IMR-90 (cell line): Measurements from ENCODE around the gene MED12. TPM values are rescaled to one million over a fixed set of nuclear protein-coding genes. Genes with fewer than 3 reads are reported as not detected.

Experiments used
- ATAC-seq: fragments of 200-7000 bp; cut with Tn5 transposase; 2 replicates; pipeline ENCODE4 v1.9.1; 2020; ENCODE audit warnings: low read depth, mild to moderate bottlenecking, moderate library complexity
- BruUV-seq: library from RNA; stranded (reverse); fragments of 400-500 nt; replicated peaks from 2 replicates; lab custom pipeline; 2021; lab: Mats Ljungman, UMichigan
- CTCF ChIA-PET: fragments of 300-600 bp; formaldehyde crosslinking; extraction: SDS; loops from one replicate; lab custom pipeline; 2021; ENCODE audit warnings: antibody characterized with exemption; lab: Yijun Ruan, JAX
- POLR2A ChIA-PET: fragments of 300-600 bp; sonication (Branson Sonifier 250); formaldehyde crosslinking; loops from one replicate; lab custom pipeline; 2022; ENCODE audit warnings: antibody characterized with exemption; ENCODE audit not compliant: unreplicated experiment; lab: Charles Lee
- DNase-seq: peaks from one replicate; pipeline ENCODE4 v3.0.0; 2013
- H2AFZ ChIP-seq: replicated peaks from 2 replicates; pipeline ENCODE3; 2013; ENCODE audit warnings: low read length, mild to moderate bottlenecking; ENCODE audit not compliant: poor library complexity
- H2AK5ac ChIP-seq: 2 replicates; pipeline ENCODE4 v1.6.1; 2013; ENCODE audit warnings: low read depth, low read length, inconsistent platforms
- H2AK9ac ChIP-seq: replicated peaks from 2 replicates; pipeline ENCODE3; 2013; ENCODE audit warnings: mild to moderate bottlenecking, low read depth, low read length, moderate library complexity; ENCODE audit not compliant: poor library complexity
- H2BK120ac ChIP-seq: 2 replicates; pipeline ENCODE4 v1.6.1; 2013; ENCODE audit warnings: low read depth, low read length, inconsistent platforms
- H2BK15ac ChIP-seq: 3 replicates; pipeline ENCODE4 v1.6.1; 2013; ENCODE audit warnings: low read depth, low read length, inconsistent platforms
- H2BK20ac ChIP-seq: 2 replicates; pipeline ENCODE4 v1.6.1; 2013; ENCODE audit warnings: low read depth, mild to moderate bottlenecking, inconsistent platforms, low read length, moderate library complexity
- H2BK5ac ChIP-seq: 2 replicates; pipeline ENCODE4 v1.6.1; 2013; ENCODE audit warnings: mild to moderate bottlenecking, low read depth, low read length, inconsistent platforms; ENCODE audit not compliant: poor library complexity, severe bottlenecking
- H3K14ac ChIP-seq: replicated peaks from 2 replicates; pipeline ENCODE4 v1.6.1; 2013; ENCODE audit warnings: low read depth, low read length, inconsistent platforms
- H3K18ac ChIP-seq: 2 replicates; pipeline ENCODE4 v1.6.1; 2013; ENCODE audit warnings: low read depth, low read length, control low read depth
- H3K23ac ChIP-seq: 2 replicates; pipeline ENCODE4 v1.6.1; 2013; ENCODE audit warnings: low read depth, low read length, inconsistent platforms
- H3K27ac ChIP-seq: 2 replicates; pipeline ENCODE4 v1.5.1; 2013; ENCODE audit warnings: mild to moderate bottlenecking, control low read depth, low read length; ENCODE audit not compliant: insufficient read depth
- H3K27me3 ChIP-seq: 2 replicates; pipeline ENCODE4 v1.6.1; 2013; ENCODE audit warnings: low read length; ENCODE audit not compliant: control insufficient read depth, insufficient read depth
- H3K36me3 ChIP-seq: 2 replicates; pipeline ENCODE4 v1.6.1; 2013; ENCODE audit warnings: low read length, mixed read lengths; ENCODE audit not compliant: control insufficient read depth, insufficient read depth
- H3K4ac ChIP-seq: 2 replicates; pipeline ENCODE4 v1.6.1; 2013; ENCODE audit warnings: low read depth, low read length, inconsistent platforms
- H3K4me1 ChIP-seq: 2 replicates; pipeline ENCODE4 v1.6.1; 2013; ENCODE audit warnings: low read length, mixed read lengths; ENCODE audit not compliant: control insufficient read depth, insufficient read depth
- H3K4me2 ChIP-seq: 2 replicates; pipeline ENCODE4 v1.6.1; 2013; ENCODE audit warnings: low read depth, mild to moderate bottlenecking, control low read depth, low read length, moderate library complexity
- H3K4me3 ChIP-seq: 2 replicates; pipeline ENCODE4 v1.5.1; 2013; ENCODE audit warnings: low read depth, mild to moderate bottlenecking, control low read depth, low read length, moderate library complexity; ENCODE audit not compliant: insufficient read depth
- H3K56ac ChIP-seq: 2 replicates; pipeline ENCODE4 v1.6.1; 2013; ENCODE audit warnings: low read length, inconsistent platforms; ENCODE audit not compliant: insufficient read depth; ENCODE audit errors: extremely low read depth
- H3K79me1 ChIP-seq, 2 experiments: 2 replicates each; pipeline ENCODE4 v1.6.1; 2013; ENCODE audit warnings: low read length in 2 of 2, inconsistent platforms in 1 of 2, low read depth in 1 of 2
- H3K9ac ChIP-seq: 2 replicates; pipeline ENCODE4 v1.6.1; 2013; ENCODE audit warnings: low read depth, low read length, control low read depth
- H3K9me1 ChIP-seq: 2 replicates; pipeline ENCODE4 v1.6.1; 2013; ENCODE audit warnings: low read length, inconsistent platforms; ENCODE audit not compliant: insufficient read depth
- H3K9me3 ChIP-seq: 2 replicates; pipeline ENCODE4 v1.6.1; 2013; ENCODE audit warnings: low read length; ENCODE audit not compliant: control insufficient read depth, insufficient read depth
- H4K20me1 ChIP-seq: 2 replicates; pipeline ENCODE4 v1.6.1; 2013; ENCODE audit warnings: low read length, inconsistent platforms; ENCODE audit not compliant: insufficient read depth
- H4K5ac ChIP-seq: 2 replicates; pipeline ENCODE4 v1.6.1; 2013; ENCODE audit warnings: mild to moderate bottlenecking, low read depth, low read length, control low read depth
- H4K8ac ChIP-seq, 2 experiments: 2 replicates each; pipeline ENCODE4 v1.6.1; 2013; ENCODE audit warnings: low read depth in 2 of 2, low read length in 2 of 2, control low read depth in 1 of 2, inconsistent platforms in 1 of 2
- H4K91ac ChIP-seq: 2 replicates; pipeline ENCODE4 v1.6.1; 2013; ENCODE audit warnings: low read depth, low read length, inconsistent platforms; ENCODE audit not compliant: insufficient read depth
- CHD1 ChIP-seq: IDR thresholded peaks from 2 replicates; pipeline ENCODE4 v1.6.1; 2012; ENCODE audit warnings: low read depth, low read length, improper control_type of control experiment
- CTCF ChIP-seq: conservative IDR thresholded peaks from 2 replicates; pipeline ENCODE4 v1.5.1; 2012; ENCODE audit warnings: mild to moderate bottlenecking, low read depth, low read length, improper control_type of control experiment
- POLR2A ChIP-seq: IDR thresholded peaks from 2 replicates; pipeline ENCODE4 v1.6.1; 2012; ENCODE audit warnings: mild to moderate bottlenecking, low read depth, low read length
- RAD21 ChIP-seq: IDR thresholded peaks from 2 replicates; pipeline ENCODE4 v1.6.1; 2012; ENCODE audit warnings: low read length, improper control_type of control experiment
- RCOR1 ChIP-seq: IDR thresholded peaks from 2 replicates; pipeline ENCODE4 v1.6.1; 2012; ENCODE audit warnings: mild to moderate bottlenecking, low read length, improper control_type of control experiment; ENCODE audit not compliant: insufficient replicate concordance
- RFX5 ChIP-seq: IDR thresholded peaks from 2 replicates; pipeline ENCODE4 v1.8.0; 2012; ENCODE audit warnings: low read depth, mild to moderate bottlenecking, low read length, moderate library complexity
- WGBS, 2 experiments: methylation state at CpG; one replicate each; pipeline versions ENCODE4 v1.1.5 to v1.1.7; 2013; ENCODE audit warnings: missing lambda C conversion rate in 2 of 2; ENCODE audit not compliant: insufficient read length in 1 of 2; ENCODE audit errors: extremely low coverage in 2 of 2; 5-methylcytosine and 5-hydroxymethylcytosine counted together
- dilution Hi-C: fragments of 300-500 bp; cut with HindIII; formaldehyde crosslinking; loops from one replicate; pipeline ENCODE4 v1.14.3; 2018; ENCODE audit warnings: low sequenced_read_pairs; ENCODE audit not compliant: unreplicated experiment
- in situ Hi-C: fragments of 300-500 bp; cut with MboI; formaldehyde crosslinking; loops from 3 replicates; pipeline ENCODE4 v1.14.3; 2019; ENCODE audit warnings: low sequenced_read_pairs, inconsistent platforms, mixed read lengths
- intact Hi-C: fragments of 100-400 bp; cut with micrococcal nuclease; formaldehyde crosslinking; loops from 2 replicates; pipeline ENCODE4 v1.10.0; 2022
- polyA plus RNA-seq, 3 experiments: library from polyadenylated mRNA; depleted of rRNA; stranded (reverse); fragments of >200 nt; gene quantifications; 2 replicates each; pipeline ENCODE4 v1.2.3, GENCODE V29; 2012; ENCODE audit warnings: low replicate concordance in 1 of 3
- total RNA-seq: library from RNA; depleted of rRNA; stranded (reverse); fragments of >200 nt; gene quantifications from 2 replicates; pipeline ENCODE4 v1.2.3, GENCODE V29; 2012

The MED12 gene
- total and polyA plus RNA-seq, 2 of the 4 experiments (the other 2 are of a cell fraction), result 9.1 to 19.8 TPM

- Histone ChIP-seq H2AK5ac (no peak overlapping the region), H4K5ac (peak overlapping the region; percentile 99; the same call in 1 of the 2 replicates), H2AFZ (peak overlapping the region; percentile 69), H3K56ac (peak overlapping the region; percentile 73; the same call in 1 of the 2 replicates), H4K8ac (peak overlapping the region; percentile 90 to 91; a peak in 3 of 4 replicates), H4K91ac (peak overlapping the region; percentile 26; the same call in 1 of the 2 replicates), H3K23ac (0 out of 2 replicates have a peak overlapping the region, but pooled peaks have one; percentile 67), H3K9ac (peak overlapping the region; percentile 86), H3K4me3 (peak overlapping the region; percentile 89), H3K4me1 (no peaks in the 10 kb centered on the region), H3K36me3 (no peaks in the 10 kb centered on the region), H3K9me1 (no peaks in the 10 kb centered on the region), H2BK15ac (no peak overlapping the region), H3K27me3 (peaks cover 18% of the 10 kb centered on the region), H3K9me3 (no peaks in the 10 kb centered on the region), H3K14ac (peak overlapping the region; percentile 58), H4K20me1 (no peaks in the 10 kb centered on the region), H3K27ac (no peak overlapping the region), H3K79me1 (no peaks in the 10 kb centered on the region), H3K4ac (peak overlapping the region; percentile 68; the same call in 1 of the 2 replicates), H2AK9ac (no peak overlapping the region), H3K4me2 (peak overlapping the region; percentile 97), H2BK20ac (no peak overlapping the region), H2BK120ac (no peak overlapping the region), H3K18ac (peak overlapping the region; percentile 95; the same call in 1 of the 2 replicates), H2BK5ac (no peak overlapping the region)
- no peak for DNase-seq
- BruUV-seq, result no TSS peak
- in situ Hi-C loops, result no loop called here
- dilution Hi-C loops, result no loop called here
- ChIA-PET POLR2A (no interaction called here), CTCF (no interaction called here)
- no peak for TF ChIP-seq CHD1
- no peak for TF ChIP-seq POLR2A
- TF ChIP-seq RFX5, result no peak
- no peak for TF ChIP-seq CTCF
- no peak for TF ChIP-seq RCOR1
- TF ChIP-seq RAD21, result no peak
- intact Hi-C loops, result no loop called here
- 0 out of 2 replicates have a peak, but pooled peaks have one; percentile 3 for ATAC-seq
- 49% methylated on average over 4 of the region's 6 CpGs; no CpG with 5 or more reads in 1 of the 2 experiments for WGBS, 2 experiments
Observed at GRCh38 chrX:71095033-71095432, 23.4 kb upstream of the MED12 start.
